ENCODE results near the gene AMIGO2.

GRCh38 chr12:47039079-47039478, 40.7 kb downstream of the AMIGO2 start:
- no peak for TF ChIP-seq POLR2A (IDR thresholded peaks at IDR 0.05)
- no peak for TF ChIP-seq CTCF (IDR thresholded peaks at IDR 0.05)
- no peak for TF ChIP-seq EP300 (IDR thresholded peaks at IDR 0.05)

Data from ovary (tissue), 3 donors.